Fibroblast of lung (primary cell): Measurements from ENCODE around the gene SLC44A1.

ENCODE experiments used
- CTCF ChIP-seq, 2 donors: IDR thresholded peaks in 1 of 2; conservative IDR thresholded peaks in 1 of 2; 1 replicate in 1 of 2; 2 replicates in 1 of 2; pipeline ENCODE4 v1.5.1; 2011 to 2012; ENCODE audit warnings: low read length in 2 of 2, control low read depth in 1 of 2, inconsistent platforms in 1 of 2, low read depth in 1 of 2, mild to moderate bottlenecking in 1 of 2
- EZH2 ChIP-seq: IDR thresholded peaks from 2 replicates; pipeline ENCODE4 v1.5.1; 2012; ENCODE audit warnings: low read length, control low read depth, mild to moderate bottlenecking; ENCODE audit errors: missing control alignments

GRCh38 chr9:105416840-105417239 is 172.4 kb downstream of the SLC44A1 start:
- TF ChIP-seq CTCF (conservative IDR thresholded peaks at IDR 0.05 in 1 of 2, IDR thresholded peaks at IDR 0.05 in 1 of 2; ENCODE audit: low read depth in 1 of 2, low read length in 2 of 2) (no peak), EZH2 (no peak)
